ENCODE data around the gene ALOX5.
"Not testable (repeated sequence)": the region's sequence is repeated elsewhere in the genome, so short reads cannot be mapped to it uniquely, and the experiment has no call there.

Gene ALOX5

GRCh38 chr10:45407542-45407941 lies 33.5 kb downstream of the ALOX5 start:
- DNase-seq = no peak

- DNase-seq = peak; percentile 88 to 97 (median 96)
Measured at GRCh38 chr10:45408421-45409319, 34.7 kb downstream of the ALOX5 start.

GRCh38 chr10:45409347-45409746 lies 35.3 kb downstream of the ALOX5 start:
- DNase-seq = not testable (repeated sequence)

- DNase-seq = no peak
Measured at GRCh38 chr10:45409782-45410181, 35.8 kb downstream of the ALOX5 start.

GRCh38 chr10:45410489-45410806 lies 36.4 kb downstream of the ALOX5 start:
- DNase-seq = no peak

- DNase-seq = peak; percentile 78 to 96 (median 83)
Measured at GRCh38 chr10:45410807-45411606, 37.0 kb downstream of the ALOX5 start.

GRCh38 chr10:45411607-45411940 lies 37.6 kb downstream of the ALOX5 start:
- peak in 1 of 3 donors; percentile 13 for DNase-seq

- DNase-seq = not testable (repeated sequence)
Measured at GRCh38 chr10:45415062-45415461, 41.0 kb downstream of the ALOX5 start.

GRCh38 chr10:45416603-45417002 lies 42.6 kb downstream of the ALOX5 start:
- DNase-seq = no peak

- no peak for DNase-seq
Measured at GRCh38 chr10:45417746-45418145, 43.7 kb downstream of the ALOX5 start.

GRCh38 chr10:45418417-45418848 lies 44.4 kb downstream of the ALOX5 start:
- no peak for DNase-seq

GRCh38 chr10:45418849-45419675 lies 45.0 kb downstream of the ALOX5 start:
- peak; percentile 89 to 95 (median 93) for DNase-seq

GRCh38 chr10:45419676-45420025 lies 45.6 kb downstream of the ALOX5 start:
- peak in 1 of 3 donors; percentile 39 for DNase-seq

- peak; percentile 86 to 94 (median 89) for DNase-seq
Measured at GRCh38 chr10:45420453-45421192, 46.6 kb downstream of the ALOX5 start.

GRCh38 chr10:45421221-45422097 lies 47.4 kb downstream of the ALOX5 start:
- DNase-seq = peak in 2 of 3 donors; percentile 19 to 42

GRCh38 chr10:45422207-45422865 lies 48.3 kb downstream of the ALOX5 start:
- DNase-seq = no peak

GRCh38 chr10:45422866-45423659 lies 49.0 kb downstream of the ALOX5 start:
- DNase-seq = no peak

GRCh38 chr10:45423976-45424499 lies 50.0 kb downstream of the ALOX5 start:
- DNase-seq = no peak

- peak; percentile 41 to 59 (median 56) for DNase-seq
Measured at GRCh38 chr10:45424668-45425404, 50.8 kb downstream of the ALOX5 start.

All from suppressor macrophage treated with lipopolysaccharide for 1 hour (primary cell).